ENCODE results near the gene SSBP2. TPM values are rescaled to one million over a fixed set of nuclear protein-coding genes. Genes with fewer than 3 reads are reported as not detected.

Gene SSBP2
- total RNA-seq, 1 donor from 2014 or later = 85.2 TPM

- H3K27me3 Mint-ChIP-seq = no peaks in the 10 kb centered on the region
- TF ChIP-seq CTCF (conservative IDR thresholded peaks at IDR 0.05) = no peak
- peaks cover 45% of the 10 kb centered on the region for H3K4me1 Mint-ChIP-seq (ENCODE audit: unreplicated experiment)
- no peak for DNase-seq (ENCODE audit: extremely low spot score, unreplicated experiment)
- peaks cover 4% of the 10 kb centered on the region for H3K36me3 Mint-ChIP-seq
- no peaks in the 10 kb centered on the region for H3K9me3 Mint-ChIP-seq
- H3K4me3 Mint-ChIP-seq = no peak overlapping the region
- no peak overlapping the region for H3K27ac Mint-ChIP-seq
Measured at GRCh38 chr5:81724571-81724970, 26.3 kb downstream of the SSBP2 start.

GRCh38 chr5:81724108-81724507 is 26.8 kb downstream of the SSBP2 start:
- Mint-ChIP-seq H3K36me3 (peaks cover 4% of the 10 kb centered on the region), H3K27ac (no peak overlapping the region), H3K27me3 (no peaks in the 10 kb centered on the region), H3K9me3 (no peaks in the 10 kb centered on the region), H3K4me1 (ENCODE audit: unreplicated experiment) (peaks cover 48% of the 10 kb centered on the region), H3K4me3 (no peak overlapping the region)
- no peak for TF ChIP-seq CTCF (conservative IDR thresholded peaks at IDR 0.05)
- no peak for DNase-seq (ENCODE audit: extremely low spot score, unreplicated experiment)

GRCh38 chr5:81721049-81721448 is 29.8 kb downstream of the SSBP2 start:
- no peaks in the 10 kb centered on the region for H3K27me3 Mint-ChIP-seq
- H3K4me3 Mint-ChIP-seq = no peak overlapping the region
- peaks cover 44% of the 10 kb centered on the region for H3K4me1 Mint-ChIP-seq (ENCODE audit: unreplicated experiment)
- H3K36me3 Mint-ChIP-seq = peaks cover 8% of the 10 kb centered on the region
- H3K27ac Mint-ChIP-seq = no peak overlapping the region
- no peak for TF ChIP-seq CTCF (conservative IDR thresholded peaks at IDR 0.05)
- no peaks in the 10 kb centered on the region for H3K9me3 Mint-ChIP-seq
- DNase-seq (ENCODE audit: extremely low spot score, unreplicated experiment) = no peak

GRCh38 chr5:81719743-81720345 is 31.1 kb downstream of the SSBP2 start:
- no peaks in the 10 kb centered on the region for H3K27me3 Mint-ChIP-seq
- H3K4me1 Mint-ChIP-seq (ENCODE audit: unreplicated experiment) = peaks cover 36% of the 10 kb centered on the region
- H3K27ac Mint-ChIP-seq = no peak overlapping the region
- H3K36me3 Mint-ChIP-seq = peaks cover 8% of the 10 kb centered on the region
- no peaks in the 10 kb centered on the region for H3K9me3 Mint-ChIP-seq
- no peak for TF ChIP-seq CTCF (conservative IDR thresholded peaks at IDR 0.05)
- no peak overlapping the region for H3K4me3 Mint-ChIP-seq
- DNase-seq (ENCODE audit: extremely low spot score, unreplicated experiment) = no peak

- peaks cover 32% of the 10 kb centered on the region for H3K4me1 Mint-ChIP-seq (ENCODE audit: unreplicated experiment)
- no peak for DNase-seq (ENCODE audit: extremely low spot score, unreplicated experiment)
Measured at GRCh38 chr5:81718300-81718699, 32.6 kb downstream of the SSBP2 start.

More at GRCh38 chr5:81718300-81718699, 32.6 kb downstream of the SSBP2 start:
- TF ChIP-seq CTCF (conservative IDR thresholded peaks at IDR 0.05) = no peak
- Mint-ChIP-seq H3K36me3 (peaks cover 14% of the 10 kb centered on the region), H3K9me3 (no peaks in the 10 kb centered on the region), H3K27ac (no peak overlapping the region), H3K4me3 (no peak overlapping the region), H3K27me3 (no peaks in the 10 kb centered on the region)
